Measurements from ENCODE around the gene PBX1. TPM values are rescaled to one million over a fixed set of nuclear protein-coding genes. Genes with fewer than 3 reads are reported as not detected.

PBX1 gene
- total and polyA plus RNA-seq, 8 donors, result 17.3 to 113 (median 91.9) TPM

DNA sequence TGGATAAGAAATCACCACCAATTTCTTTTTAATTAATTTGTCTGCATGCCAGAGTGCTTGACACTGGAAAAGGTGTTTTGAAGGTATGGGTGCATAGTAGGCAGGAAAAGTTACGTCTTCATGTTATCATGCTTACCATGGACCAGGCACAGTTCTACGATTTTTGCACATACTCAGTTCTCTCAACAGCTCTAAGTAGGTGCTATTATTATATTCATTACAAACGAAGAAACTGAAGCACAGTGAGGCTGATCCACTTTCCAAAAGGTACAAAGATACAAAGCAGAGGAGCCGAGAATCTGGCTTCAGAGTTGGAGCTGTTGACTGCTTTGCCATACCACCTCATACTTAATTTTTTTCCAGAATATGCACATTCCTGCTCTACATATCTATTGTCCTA, 306.4 kb downstream of the PBX1 start:
- no peak overlapping the region for H3K27ac ChIP-seq
- WGBS, 2 donors, result 81 to 83% methylated on average over 4 of the region's 4 CpGs

DNA sequence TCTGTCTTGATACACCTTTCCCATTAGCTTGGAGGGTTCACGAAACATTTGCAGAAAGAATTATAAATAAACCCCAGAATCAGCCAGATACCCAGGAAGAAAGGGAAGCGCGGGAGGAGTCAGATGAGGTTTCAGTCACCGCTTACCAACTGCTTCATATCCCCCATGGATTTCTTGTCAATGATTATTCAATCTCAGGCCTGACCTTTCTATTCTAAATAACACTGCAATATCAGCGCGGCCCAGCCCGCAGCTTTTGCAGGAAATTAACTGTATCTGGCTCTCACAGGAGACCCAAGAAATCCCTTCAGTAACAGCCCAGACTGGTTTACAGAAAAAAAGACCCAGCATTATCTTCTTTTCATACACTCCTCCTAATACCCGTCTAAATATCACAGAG, 308.6 kb downstream of the PBX1 start:
- no peak for FAIRE-seq

More for the DNA sequence above, 306.4 kb downstream of the PBX1 start:
- no peaks in the 10 kb centered on the region for H3K27me3 ChIP-seq
- H3K4me1 ChIP-seq, result no peaks in the 10 kb centered on the region
- DNase-seq (no peak), ATAC-seq (no peak), FAIRE-seq (no peak)
- H3K36me3 ChIP-seq, result no peaks in the 10 kb centered on the region
- TF ChIP-seq, protein P1, sequence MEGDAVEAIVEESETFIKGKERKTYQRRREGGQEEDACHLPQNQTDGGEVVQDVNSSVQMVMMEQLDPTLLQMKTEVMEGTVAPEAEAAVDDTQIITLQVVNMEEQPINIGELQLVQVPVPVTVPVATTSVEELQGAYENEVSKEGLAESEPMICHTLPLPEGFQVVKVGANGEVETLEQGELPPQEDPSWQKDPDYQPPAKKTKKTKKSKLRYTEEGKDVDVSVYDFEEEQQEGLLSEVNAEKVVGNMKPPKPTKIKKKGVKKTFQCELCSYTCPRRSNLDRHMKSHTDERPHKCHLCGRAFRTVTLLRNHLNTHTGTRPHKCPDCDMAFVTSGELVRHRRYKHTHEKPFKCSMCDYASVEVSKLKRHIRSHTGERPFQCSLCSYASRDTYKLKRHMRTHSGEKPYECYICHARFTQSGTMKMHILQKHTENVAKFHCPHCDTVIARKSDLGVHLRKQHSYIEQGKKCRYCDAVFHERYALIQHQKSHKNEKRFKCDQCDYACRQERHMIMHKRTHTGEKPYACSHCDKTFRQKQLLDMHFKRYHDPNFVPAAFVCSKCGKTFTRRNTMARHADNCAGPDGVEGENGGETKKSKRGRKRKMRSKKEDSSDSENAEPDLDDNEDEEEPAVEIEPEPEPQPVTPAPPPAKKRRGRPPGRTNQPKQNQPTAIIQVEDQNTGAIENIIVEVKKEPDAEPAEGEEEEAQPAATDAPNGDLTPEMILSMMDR (IDR thresholded peaks at IDR 0.05), result no peak
- no peak overlapping the region for H3K4me3 ChIP-seq
- H3K9me3 ChIP-seq, result no peaks in the 10 kb centered on the region
- intact Hi-C loops (cut with DNase I), result no loop called here

DNA sequence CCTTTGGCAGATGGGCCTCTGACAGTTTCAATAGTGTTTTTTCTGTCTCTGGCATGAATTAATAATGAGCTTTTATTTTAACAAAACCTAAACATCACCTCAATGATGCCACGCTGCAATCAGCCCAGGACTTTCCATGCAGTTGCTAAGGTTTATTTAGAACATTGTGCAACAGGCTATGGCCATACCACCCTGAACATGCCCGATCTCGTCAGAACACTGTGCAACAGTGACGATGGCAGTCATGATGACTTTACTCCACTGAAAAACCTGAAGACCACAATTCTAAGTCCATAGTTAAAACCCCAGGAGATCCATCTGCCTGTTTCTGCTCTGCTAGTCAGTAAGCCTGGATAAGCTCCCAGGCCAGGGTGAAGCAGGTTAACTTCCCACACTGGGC, 310.0 kb downstream of the PBX1 start:
- ATAC-seq (no peak), FAIRE-seq (no peak), DNase-seq (no peak)
- TF ChIP-seq, protein P1 (IDR thresholded peaks at IDR 0.05), result no peak
- H3K4me1 ChIP-seq, result no peaks in the 10 kb centered on the region
- no peak overlapping the region for H3K4me3 ChIP-seq
- H3K27ac ChIP-seq, result no peak overlapping the region
- H3K36me3 ChIP-seq, result no peaks in the 10 kb centered on the region
- intact Hi-C loops (cut with DNase I), result no loop called here
- no peaks in the 10 kb centered on the region for H3K9me3 ChIP-seq
- WGBS, 2 donors, result 92 to 96% methylated on average over 4 of the region's 4 CpGs
- no peaks in the 10 kb centered on the region for H3K27me3 ChIP-seq

More for the DNA sequence above, 308.6 kb downstream of the PBX1 start:
- H3K27ac ChIP-seq, result no peak overlapping the region
- H3K9me3 ChIP-seq, result no peaks in the 10 kb centered on the region
- ATAC-seq (no peak), DNase-seq (no peak)
- intact Hi-C loops (cut with DNase I), result no loop called here
- H3K27me3 ChIP-seq, result no peaks in the 10 kb centered on the region
- TF ChIP-seq, protein P1 (IDR thresholded peaks at IDR 0.05), result no peak
- H3K4me3 ChIP-seq, result no peak overlapping the region
- H3K36me3 ChIP-seq, result no peaks in the 10 kb centered on the region
- WGBS, 2 donors, result 75 to 77% methylated on average over 8 of the region's 8 CpGs
- H3K4me1 ChIP-seq, result no peaks in the 10 kb centered on the region

DNA sequence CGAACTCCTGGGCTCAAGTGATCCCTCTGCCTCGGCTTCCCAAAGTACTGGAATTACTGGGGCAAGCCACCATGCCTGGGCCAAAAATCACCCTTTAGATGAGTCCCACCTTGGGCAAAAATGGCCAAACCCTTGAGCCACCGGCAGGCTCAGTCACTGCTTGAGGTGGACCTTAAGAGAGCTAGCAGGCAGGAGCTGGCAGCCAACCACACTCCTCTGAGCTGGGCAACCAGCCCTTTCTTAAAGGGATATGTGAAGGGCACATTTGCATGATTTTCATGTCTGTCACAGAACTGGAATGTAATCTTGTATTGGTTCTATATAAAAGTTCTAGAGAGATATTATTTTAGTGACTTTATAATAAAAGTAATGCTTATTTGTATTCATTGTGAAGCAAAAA, 316.5 kb downstream of the PBX1 start:
- FAIRE-seq (no peak), DNase-seq (no peak), ATAC-seq (no peak)
- Histone ChIP-seq H3K4me3 (no peak overlapping the region), H3K27me3 (no peaks in the 10 kb centered on the region), H3K36me3 (no peaks in the 10 kb centered on the region), H3K4me1 (no peaks in the 10 kb centered on the region), H3K27ac (no peak overlapping the region), H3K9me3 (no peaks in the 10 kb centered on the region)
- TF ChIP-seq, protein P1 (IDR thresholded peaks at IDR 0.05), result no peak
- intact Hi-C loops (cut with DNase I), result no loop called here
- WGBS, 2 donors, result 90 to 92% methylated on average over 3 of the region's 3 CpGs

DNA sequence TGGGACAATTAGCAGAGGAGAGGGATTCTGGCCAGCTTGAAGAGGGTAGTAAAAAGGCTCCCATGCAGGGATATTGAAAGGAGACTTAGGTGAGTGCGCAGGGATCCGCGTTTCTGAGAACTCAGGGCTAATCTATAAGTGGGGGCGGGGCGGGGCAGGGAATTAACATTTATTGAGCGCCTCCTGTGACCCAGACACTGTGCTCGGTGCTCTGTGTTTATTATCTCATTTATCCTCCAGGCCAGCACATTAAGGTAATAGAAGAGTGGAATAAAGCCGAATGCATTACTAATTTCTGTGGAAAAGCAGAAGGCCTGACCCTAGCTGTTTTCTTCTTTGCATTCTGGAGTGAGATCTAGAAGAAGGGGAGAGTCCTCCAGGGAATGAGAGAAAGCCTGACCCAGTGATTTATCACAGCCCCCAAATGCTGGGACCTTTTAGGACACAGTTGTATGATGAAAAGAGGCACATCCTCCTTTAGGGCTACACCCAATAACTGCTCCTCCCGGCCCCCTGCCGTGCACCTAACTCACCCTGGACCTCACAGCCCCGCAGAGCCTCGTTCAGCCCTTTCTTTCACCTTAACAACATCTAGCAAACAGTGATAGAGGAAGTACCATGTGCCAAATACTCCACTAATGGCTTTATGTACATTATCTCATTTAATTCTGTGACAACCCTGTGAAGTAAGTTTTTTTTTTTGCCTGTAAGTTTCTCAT, 317.6 kb downstream of the PBX1 start:
- FAIRE-seq (no peak), ATAC-seq (no peak), DNase-seq (no peak)
- H3K36me3 ChIP-seq, result no peaks in the 10 kb centered on the region
- H3K4me3 ChIP-seq, result no peak overlapping the region
- no peaks in the 10 kb centered on the region for H3K4me1 ChIP-seq
- no peaks in the 10 kb centered on the region for H3K27me3 ChIP-seq
- intact Hi-C loops (cut with DNase I), result no loop called here
- TF ChIP-seq, protein P1 (IDR thresholded peaks at IDR 0.05), result no peak
- H3K9me3 ChIP-seq, result no peaks in the 10 kb centered on the region
- no peak overlapping the region for H3K27ac ChIP-seq
- WGBS, 2 donors, result 88 to 90% methylated on average over 12 of the region's 12 CpGs
